PC-3 (cell line): ENCODE results near the gene NLN. TPM values are rescaled to one million over a fixed set of nuclear protein-coding genes. Genes with fewer than 3 reads are reported as not detected.
A peak's percentile ranks its signal among the peaks of the same experiment; 100 is the strongest.
"Not testable (repeated sequence)": the region's sequence is repeated elsewhere in the genome, so short reads cannot be mapped to it uniquely, and the experiment has no call there.

Experiments used
- ATAC-seq: fragments of 200-7000 bp; cut with Tn5 transposase; 2 replicates; pipeline ENCODE4 v1.9.1; 2020; ENCODE audit warnings: mild to moderate bottlenecking, moderate library complexity
- BruUV-seq: library from RNA; stranded (reverse); fragments of 400-500 nt; replicated peaks from 2 replicates; lab custom pipeline; 2021; lab: Mats Ljungman, UMichigan
- CTCF ChIA-PET: fragments of 300-600 bp; sonication (Branson Sonifier 250); formaldehyde crosslinking; loops from one replicate; lab custom pipeline; 2022; ENCODE audit warnings: antibody characterized with exemption; lab: Charles Lee
- POLR2A ChIA-PET: fragments of 300-600 bp; sonication (Branson Sonifier 250); formaldehyde crosslinking; loops from one replicate; lab custom pipeline; 2022; ENCODE audit warnings: antibody characterized with exemption; ENCODE audit not compliant: unreplicated experiment; lab: Charles Lee
- DNase-seq: peaks from one replicate; pipeline ENCODE4 v3.0.0-alpha.2; 2015
- H2AFZ ChIP-seq: fragments of 300-600 bp; sonication (generic); 2 replicates; pipeline ENCODE4 v1.6.0; 2016; ENCODE audit warnings: antibody characterized with exemption, low read length
- H3F3A ChIP-seq: fragments of 300-600 bp; sonication (generic); one replicate; pipeline ENCODE4 v1.6.0; 2017; ENCODE audit warnings: antibody characterized with exemption, low read length, control low read depth, mild to moderate bottlenecking; ENCODE audit not compliant: unreplicated experiment
- H3K27ac ChIP-seq: fragments of 300-600 bp; sonication (generic); 2 replicates; pipeline ENCODE4 v1.5.1; 2016; ENCODE audit warnings: mild to moderate bottlenecking, low read length
- H3K27me3 ChIP-seq: fragments of 300-600 bp; sonication (generic); 2 replicates; pipeline ENCODE4 v1.6.1; 2016; ENCODE audit warnings: low read length, mixed read lengths
- H3K36me3 ChIP-seq: fragments of 300-600 bp; sonication (generic); 2 replicates; pipeline ENCODE4 v1.6.1; 2016; ENCODE audit warnings: low read depth, mixed run types, low read length, mixed read lengths
- H3K4me1 ChIP-seq: fragments of 300-600 bp; sonication (generic); 2 replicates; pipeline ENCODE4 v1.5.1; 2016; ENCODE audit warnings: low read length; ENCODE audit not compliant: insufficient read depth
- H3K4me2 ChIP-seq: fragments of 300-600 bp; sonication (generic); 2 replicates; pipeline ENCODE4 v1.6.0; 2016; ENCODE audit warnings: low read length
- H3K4me3 ChIP-seq: fragments of 300-600 bp; sonication (generic); 2 replicates; pipeline ENCODE4 v1.5.1; 2016; ENCODE audit warnings: mild to moderate bottlenecking, low read length, mixed read lengths
- H3K79me2 ChIP-seq: fragments of 300-600 bp; sonication (generic); 2 replicates; pipeline ENCODE4 v1.6.1; 2017; ENCODE audit warnings: low read length, mixed read lengths
- H3K9ac ChIP-seq: fragments of 300-600 bp; sonication (generic); 2 replicates; pipeline ENCODE4 v1.6.0; 2016; ENCODE audit warnings: mild to moderate bottlenecking, low read length
- H3K9me2 ChIP-seq: fragments of 300-600 bp; sonication (generic); replicated peaks from 2 replicates; pipeline ENCODE4 v1.6.1; 2016; ENCODE audit warnings: mixed run types, low read length, mixed read lengths
- H3K9me3 ChIP-seq: fragments of 300-600 bp; sonication (generic); 2 replicates; pipeline ENCODE4 v1.6.1; 2016; ENCODE audit warnings: low read length, mixed read lengths
- H4K20me1 ChIP-seq: fragments of 300-600 bp; sonication (generic); 2 replicates; pipeline ENCODE4 v1.6.1; 2016; ENCODE audit warnings: low read length, mixed read lengths
- CTCF ChIP-seq: fragments of 300-600 bp; sonication (generic); conservative IDR thresholded peaks from 2 replicates; pipeline ENCODE4 v1.5.1; 2017; ENCODE audit warnings: antibody characterized with exemption, low read depth, mild to moderate bottlenecking, low read length
- EZH2 ChIP-seq: fragments of 300-600 bp; sonication (generic); IDR thresholded peaks from one replicate; pipeline ENCODE4 v1.6.1; 2017; ENCODE audit warnings: antibody characterized with exemption, mild to moderate bottlenecking, low read length; ENCODE audit not compliant: unreplicated experiment
- EZH2phosphoT487 ChIP-seq: fragments of 300-600 bp; sonication (generic); IDR thresholded peaks from 2 replicates; pipeline ENCODE4 v1.6.1; 2018; ENCODE audit warnings: mild to moderate bottlenecking, antibody characterized with exemption, low read length, borderline replicate concordance
- intact Hi-C: fragments of 100-400 bp; cut with micrococcal nuclease; formaldehyde crosslinking; loops from 2 replicates; pipeline ENCODE4 v1.9.0; 2023
- total RNA-seq: library from RNA; depleted of rRNA; stranded (reverse); fragments of >200 nt; gene quantifications from 2 replicates; pipeline ENCODE4 v1.2.3, GENCODE V29; 2014

Gene NLN
- total RNA-seq, 1 experiment from 2014 or later = 13.6 TPM

GRCh38 chr5:65768723-65769346 is 46.8 kb downstream of the NLN start:
- Histone ChIP-seq H3F3A (no peaks in the 10 kb centered on the region), H3K4me3 (no peak overlapping the region), H2AFZ (no peak overlapping the region), H4K20me1 (no peaks in the 10 kb centered on the region), H3K9ac (no peak overlapping the region), H3K79me2 (no peaks in the 10 kb centered on the region), H3K9me2 (no peaks in the 10 kb centered on the region), H3K27me3 (no peaks in the 10 kb centered on the region), H3K4me1 (peaks cover 21% of the 10 kb centered on the region), H3K27ac (peak overlapping the region; percentile 48), H3K9me3 (no peaks in the 10 kb centered on the region), H3K36me3 (no peaks in the 10 kb centered on the region), H3K4me2 (peak overlapping the region; percentile 22; the same call in 1 of the 2 replicates)
- TF ChIP-seq CTCF = no peak
- no peak for TF ChIP-seq EZH2phosphoT487
- no peak for TF ChIP-seq EZH2
- no TSS peak for BruUV-seq
- CTCF ChIA-PET = no interaction called here
- POLR2A ChIA-PET = interaction anchor here (0.6 kb wide), 1 partner anchor 41 kb away, joined by 4 read pairs; no protein-coding TSS in a partner anchor
- DNase-seq = no peak
- ATAC-seq = no peak
- intact Hi-C loops = loop anchor here (2.0 to 10.0 kb wide), 2 partner anchors 72 to 376 kb away; partner anchors contain the start of gene SREK1

- H3F3A ChIP-seq = no peaks in the 10 kb centered on the region
- no peaks in the 10 kb centered on the region for H3K9me3 ChIP-seq
- no peak for TF ChIP-seq EZH2
- no peak for TF ChIP-seq CTCF
- no peak for TF ChIP-seq EZH2phosphoT487
- ChIA-PET POLR2A (interaction anchor here (0.6 kb wide), 1 partner anchor 41 kb away, joined by 4 read pairs; no protein-coding TSS in a partner anchor), CTCF (no interaction called here)
- H3K9ac ChIP-seq = no peak overlapping the region
- no peaks in the 10 kb centered on the region for H3K36me3 ChIP-seq
- DNase-seq (peak; percentile 67), ATAC-seq (peak; percentile 93)
- H3K4me2 ChIP-seq = peak overlapping the region; percentile 56
- H3K4me1 ChIP-seq = peaks cover 21% of the 10 kb centered on the region
- H4K20me1 ChIP-seq = no peaks in the 10 kb centered on the region
- no TSS peak for BruUV-seq
- H3K79me2 ChIP-seq = no peaks in the 10 kb centered on the region
- H3K9me2 ChIP-seq = no peaks in the 10 kb centered on the region
- H2AFZ ChIP-seq = no peak overlapping the region
- intact Hi-C loops = loop anchor here (2.0 to 10.0 kb wide), 2 partner anchors 71 to 375 kb away; partner anchors contain the start of gene SREK1
- no peak overlapping the region for H3K4me3 ChIP-seq
- no peaks in the 10 kb centered on the region for H3K27me3 ChIP-seq
- H3K27ac ChIP-seq = peak overlapping the region; percentile 69
Measured at GRCh38 chr5:65769539-65769938, 47.5 kb downstream of the NLN start.

GRCh38 chr5:65771266-65771665 is 49.3 kb downstream of the NLN start:
- POLR2A ChIA-PET = no interaction called here
- no TSS peak for BruUV-seq
- H3K79me2 ChIP-seq = no peaks in the 10 kb centered on the region
- DNase-seq = no peak
- no peak overlapping the region for H3K4me2 ChIP-seq
- H3F3A ChIP-seq = no peaks in the 10 kb centered on the region
- intact Hi-C loops = no loop called here
- H2AFZ ChIP-seq = no peak overlapping the region
- no peaks in the 10 kb centered on the region for H3K9me2 ChIP-seq
- no peaks in the 10 kb centered on the region for H3K36me3 ChIP-seq
- CTCF ChIA-PET = no interaction called here
- H3K9ac ChIP-seq = no peak overlapping the region
- H3K4me3 ChIP-seq = no peak overlapping the region
- H3K27me3 ChIP-seq = no peaks in the 10 kb centered on the region
- TF ChIP-seq EZH2phosphoT487 (no peak), CTCF (no peak), EZH2 (no peak)
- no peaks in the 10 kb centered on the region for H3K9me3 ChIP-seq
- no peaks in the 10 kb centered on the region for H4K20me1 ChIP-seq
- H3K4me1 ChIP-seq = peaks cover 21% of the 10 kb centered on the region
- no peak overlapping the region for H3K27ac ChIP-seq
- ATAC-seq = no peak

- H3K9me3 ChIP-seq, H2AFZ ChIP-seq, H3F3A ChIP-seq, H3K4me2 ChIP-seq, H3K79me2 ChIP-seq, BruUV-seq, H3K9me2 ChIP-seq, POLR2A ChIA-PET, H3K9ac ChIP-seq, H4K20me1 ChIP-seq, intact Hi-C loops, H3K27ac ChIP-seq, H3K27me3 ChIP-seq, CTCF ChIA-PET, DNase-seq, H3K36me3 ChIP-seq, H3K4me3 ChIP-seq, ATAC-seq: not testable (repeated sequence)
- peaks cover 21% of the 10 kb centered on the region for H3K4me1 ChIP-seq
Measured at GRCh38 chr5:65772963-65773362, 51.0 kb downstream of the NLN start.
